CD4-positive, alpha-beta T cell (primary cell): Measurements from ENCODE around the gene GALNT12. TPM values are rescaled to one million over a fixed set of nuclear protein-coding genes. Genes with fewer than 3 reads are reported as not detected.

Experiments used
- ATAC-seq: fragments of 200-7000 bp; cut with Tn5 transposase; one replicate; pipeline ENCODE4 v1.10.0; 2022; ENCODE audit warnings: mild to moderate bottlenecking; ENCODE audit not compliant: poor library complexity
- CTCF ChIA-PET: fragments of 350-600 bp; sonication (Branson Sonifier 250); formaldehyde crosslinking; loops from one replicate; lab custom pipeline; 2021; ENCODE audit warnings: antibody characterized with exemption, inconsistent platforms; lab: Charles Lee
- POLR2A ChIA-PET: fragments of 350-600 bp; sonication (Branson Sonifier 250); formaldehyde crosslinking; loops from one replicate; lab custom pipeline; 2021; ENCODE audit warnings: antibody characterized with exemption, inconsistent platforms; lab: Charles Lee
- DNase-seq, 14 experiments: peaks; one replicate each; pipeline ENCODE4 v3.0.0-alpha.2; 2013 to 2020; ENCODE audit warnings: mixed read lengths in 2 of 14
- H3K27ac ChIP-seq, 2 donors: one replicate each; pipeline versions ENCODE4 v1.5.1 to v1.7.0; 2013; ENCODE audit warnings: low read length in 2 of 2, low read depth in 1 of 2, mild to moderate bottlenecking in 1 of 2
- H3K27me3 ChIP-seq, 2 experiments: 1 replicate in 1 of 2; 2 replicates in 1 of 2; pipeline versions ENCODE4 v1.6.1 to v1.7.0; 2013; ENCODE audit warnings: low read length in 2 of 2, control low read depth in 1 of 2, mild to moderate bottlenecking in 1 of 2, moderate library complexity in 1 of 2; ENCODE audit not compliant: insufficient read depth in 2 of 2, control insufficient read depth in 1 of 2
- H3K36me3 ChIP-seq: one replicate; pipeline ENCODE4 v1.6.1; 2013; ENCODE audit warnings: low read length, control low read depth; ENCODE audit not compliant: insufficient read depth
- H3K4me1 ChIP-seq: one replicate; pipeline ENCODE4 v1.6.1; 2013; ENCODE audit warnings: low read length, control low read depth; ENCODE audit not compliant: insufficient read depth
- H3K4me3 ChIP-seq: one replicate; pipeline ENCODE4 v1.5.1; 2013; ENCODE audit warnings: mild to moderate bottlenecking, low read length, moderate library complexity
- H3K9me3 ChIP-seq, 2 experiments: 1 replicate in 1 of 2; 2 replicates in 1 of 2; pipeline versions ENCODE4 v1.6.1 to v1.7.0; 2013; ENCODE audit warnings: low read length in 2 of 2, mild to moderate bottlenecking in 2 of 2, control low read depth in 1 of 2, moderate library complexity in 1 of 2; ENCODE audit not compliant: control insufficient read depth in 1 of 2, insufficient read depth in 1 of 2
- H3K27ac Mint-ChIP-seq: one replicate; pipeline ENCODE4 v1.8.0; 2020; ENCODE audit warnings: mixed read lengths
- H3K27me3 Mint-ChIP-seq: one replicate; pipeline ENCODE4 v1.8.0; 2021; ENCODE audit warnings: mixed read lengths
- H3K36me3 Mint-ChIP-seq: one replicate; pipeline ENCODE4 v1.8.0; 2021; ENCODE audit warnings: low read depth, mixed read lengths
- H3K4me1 Mint-ChIP-seq: one replicate; pipeline ENCODE4 v1.8.0; 2021; ENCODE audit warnings: low read depth, mixed read lengths
- H3K4me3 Mint-ChIP-seq: one replicate; pipeline ENCODE4 v1.8.0; 2020; ENCODE audit warnings: mild to moderate bottlenecking, mixed read lengths
- H3K9me3 Mint-ChIP-seq: one replicate; pipeline ENCODE4 v1.8.0; 2020; ENCODE audit warnings: mixed read lengths
- intact Hi-C, 2 experiments: fragments of 100-400 bp; cut with DNase I in 1 of 2; cut with micrococcal nuclease in 1 of 2; formaldehyde crosslinking; loops; one replicate each; pipeline versions ENCODE4 v1.15.1 to v1.9.0; 2023 to 2025; cut with DNase I, micrococcal nuclease
- total RNA-seq, 174 experiments: library from RNA in 2 of 174; stranded (reverse) in 2 of 174; gene quantifications; one replicate each; pipeline ENCODE4 v1.2.3 and lab custom pipeline; 2021 to 2026
- TF ChIP-seq, protein P1 (sequence below): fragments of 200-600 bp; IDR thresholded peaks from one replicate; pipeline ENCODE4 v1.8.0; 2022; ENCODE audit warnings: antibody characterized with exemption, mild to moderate bottlenecking

GALNT12 gene
- total RNA-seq, 2 experiments from 2014 or later, result 8.7 to 11.5 TPM

DNA sequence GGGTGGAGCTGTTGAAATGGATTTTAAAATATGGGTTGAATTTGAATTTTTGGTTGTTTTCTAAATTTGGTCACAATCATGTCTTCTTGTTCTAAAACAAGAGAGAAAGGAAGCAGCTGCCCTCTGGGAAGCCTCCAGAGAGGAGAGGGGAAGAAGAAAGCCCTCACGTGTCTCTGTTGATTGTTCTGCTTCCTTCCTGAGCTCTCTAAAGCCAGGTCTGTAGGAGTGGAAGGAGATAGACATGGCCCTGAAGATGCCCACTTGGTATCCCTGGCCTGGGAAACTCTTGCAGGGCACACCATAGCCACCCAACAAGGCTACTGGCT lies 59.6 kb downstream of the GALNT12 start:
- no peak overlapping the region for H3K4me3 Mint-ChIP-seq
- peaks cover 8% of the 10 kb centered on the region for H3K27me3 Mint-ChIP-seq
- TF ChIP-seq, protein P1, sequence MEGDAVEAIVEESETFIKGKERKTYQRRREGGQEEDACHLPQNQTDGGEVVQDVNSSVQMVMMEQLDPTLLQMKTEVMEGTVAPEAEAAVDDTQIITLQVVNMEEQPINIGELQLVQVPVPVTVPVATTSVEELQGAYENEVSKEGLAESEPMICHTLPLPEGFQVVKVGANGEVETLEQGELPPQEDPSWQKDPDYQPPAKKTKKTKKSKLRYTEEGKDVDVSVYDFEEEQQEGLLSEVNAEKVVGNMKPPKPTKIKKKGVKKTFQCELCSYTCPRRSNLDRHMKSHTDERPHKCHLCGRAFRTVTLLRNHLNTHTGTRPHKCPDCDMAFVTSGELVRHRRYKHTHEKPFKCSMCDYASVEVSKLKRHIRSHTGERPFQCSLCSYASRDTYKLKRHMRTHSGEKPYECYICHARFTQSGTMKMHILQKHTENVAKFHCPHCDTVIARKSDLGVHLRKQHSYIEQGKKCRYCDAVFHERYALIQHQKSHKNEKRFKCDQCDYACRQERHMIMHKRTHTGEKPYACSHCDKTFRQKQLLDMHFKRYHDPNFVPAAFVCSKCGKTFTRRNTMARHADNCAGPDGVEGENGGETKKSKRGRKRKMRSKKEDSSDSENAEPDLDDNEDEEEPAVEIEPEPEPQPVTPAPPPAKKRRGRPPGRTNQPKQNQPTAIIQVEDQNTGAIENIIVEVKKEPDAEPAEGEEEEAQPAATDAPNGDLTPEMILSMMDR, result no peak
- H3K27ac Mint-ChIP-seq, result no peak overlapping the region
- no peaks in the 10 kb centered on the region for H3K36me3 Mint-ChIP-seq
- intact Hi-C loops, result no loop called here
- CTCF ChIA-PET, result no interaction called here
- H3K4me1 Mint-ChIP-seq, result no peaks in the 10 kb centered on the region
- Histone ChIP-seq H3K9me3 (no peaks in the 10 kb centered on the region), H3K36me3 (no peaks in the 10 kb centered on the region), H3K27me3 (peaks cover 0 to 2% of the 10 kb centered on the region in 2 experiments), H3K27ac (no peak overlapping the region), H3K4me3 (no peak overlapping the region), H3K4me1 (no peaks in the 10 kb centered on the region)
- DNase-seq (no peak), ATAC-seq (no peak)
- POLR2A ChIA-PET, result no interaction called here
- H3K9me3 Mint-ChIP-seq, result no peaks in the 10 kb centered on the region

DNA sequence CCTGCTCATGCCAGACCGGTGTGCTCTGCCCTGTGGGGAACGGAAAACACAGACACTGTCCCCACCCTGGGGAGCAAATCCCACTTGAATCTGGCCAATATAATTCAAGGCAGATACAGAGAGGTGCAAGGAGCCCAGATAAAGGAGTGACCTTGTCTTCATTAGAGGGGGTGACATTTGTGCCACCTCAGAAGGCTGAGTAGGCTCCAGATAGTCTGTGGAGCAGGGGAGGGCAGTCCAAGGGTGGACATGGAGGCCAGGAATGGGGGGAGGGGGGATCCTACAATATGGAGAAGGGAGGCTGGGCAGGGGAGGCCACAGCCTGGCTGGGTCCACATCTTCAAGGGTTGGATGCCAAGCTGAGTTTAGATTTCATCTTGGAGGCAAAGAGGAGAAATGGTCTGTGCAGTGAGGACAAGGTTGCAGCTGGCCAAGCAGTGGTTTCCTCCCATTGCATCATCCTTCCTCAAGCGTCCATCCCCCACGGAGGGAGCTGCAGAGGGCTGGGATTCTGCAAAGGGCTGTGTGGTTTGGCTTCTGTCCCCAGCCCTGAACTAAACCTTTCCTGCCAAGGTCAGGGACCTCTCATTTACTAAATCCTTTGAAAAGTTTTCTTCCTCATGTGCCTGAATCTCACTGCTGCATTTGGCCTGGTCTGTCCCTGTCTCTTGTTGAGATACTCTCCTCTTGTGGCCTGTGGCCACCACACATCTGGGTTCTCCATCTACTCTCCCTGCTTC lies 60.1 kb downstream of the GALNT12 start:
- H3K36me3 ChIP-seq, result no peaks in the 10 kb centered on the region
- TF ChIP-seq, protein P1, result no peak
- no peaks in the 10 kb centered on the region for H3K9me3 ChIP-seq
- no peak overlapping the region for H3K27ac ChIP-seq
- CTCF ChIA-PET, result no interaction called here
- H3K36me3 Mint-ChIP-seq, result no peaks in the 10 kb centered on the region
- intact Hi-C loops, result no loop called here
- H3K27ac Mint-ChIP-seq, result no peak overlapping the region
- H3K4me3 Mint-ChIP-seq, result no peak overlapping the region
- H3K4me3 ChIP-seq, result no peak overlapping the region
- H3K27me3 Mint-ChIP-seq, result peaks cover 8% of the 10 kb centered on the region
- no peaks in the 10 kb centered on the region for H3K4me1 ChIP-seq
- H3K4me1 Mint-ChIP-seq, result no peaks in the 10 kb centered on the region
- H3K27me3 ChIP-seq, result peaks cover 0 to 2% of the 10 kb centered on the region in 2 experiments
- no peaks in the 10 kb centered on the region for H3K9me3 Mint-ChIP-seq
- ATAC-seq (no peak), DNase-seq (peak in 1 of 14 experiments; percentile 6)
- POLR2A ChIA-PET, result no interaction called here

DNA sequence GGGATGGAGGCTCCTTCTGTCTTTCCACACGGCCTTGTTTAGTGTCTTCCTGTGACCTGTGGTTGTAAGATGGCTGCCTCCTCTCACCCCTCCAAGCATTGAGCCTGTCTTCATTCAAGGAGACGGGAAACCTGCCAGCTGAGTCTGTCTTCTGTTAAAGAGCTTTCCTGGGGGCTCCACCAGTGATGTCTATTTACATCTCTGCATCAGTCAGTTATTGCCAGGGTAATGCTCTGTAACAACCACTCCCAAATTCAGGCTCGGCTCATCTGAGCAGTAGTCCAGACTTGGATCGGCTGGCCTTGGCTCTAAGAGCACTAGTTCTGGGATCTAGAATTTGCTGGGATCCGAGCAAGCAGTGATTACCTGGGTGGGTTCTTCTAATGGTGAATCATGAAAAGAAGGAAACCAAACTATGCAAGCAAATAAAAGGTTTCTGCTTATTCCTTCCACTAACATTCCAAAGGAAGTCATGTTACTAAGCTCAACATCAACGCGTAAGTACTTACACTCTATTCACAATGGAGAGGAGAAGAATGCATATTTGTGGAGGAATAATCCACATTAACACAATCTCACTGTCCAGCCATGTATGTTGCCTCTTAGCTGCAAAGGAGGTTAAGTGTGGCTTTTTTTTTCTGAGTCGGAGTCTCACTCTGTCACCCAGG lies 61.7 kb downstream of the GALNT12 start:
- no peaks in the 10 kb centered on the region for H3K36me3 Mint-ChIP-seq
- H3K4me1 Mint-ChIP-seq, result no peaks in the 10 kb centered on the region
- Histone ChIP-seq H3K4me1 (no peaks in the 10 kb centered on the region), H3K4me3 (no peak overlapping the region), H3K9me3 (no peaks in the 10 kb centered on the region), H3K27ac (no peak overlapping the region), H3K27me3 (peaks cover 0 to 2% of the 10 kb centered on the region in 2 experiments), H3K36me3 (no peaks in the 10 kb centered on the region)
- CTCF ChIA-PET, result no interaction called here
- no peak overlapping the region for H3K4me3 Mint-ChIP-seq
- POLR2A ChIA-PET, result no interaction called here
- TF ChIP-seq, protein P1, result no peak
- intact Hi-C loops, result no loop called here
- H3K27me3 Mint-ChIP-seq, result peaks cover 4% of the 10 kb centered on the region
- no peaks in the 10 kb centered on the region for H3K9me3 Mint-ChIP-seq
- no peak for DNase-seq
- ATAC-seq, result no peak
- no peak overlapping the region for H3K27ac Mint-ChIP-seq
